HG03064 (cell line): ENCODE measurements around the gene FOXA2.
"Not testable (repeated sequence)": the region's sequence is repeated elsewhere in the genome, so short reads cannot be mapped to it uniquely, and the experiment has no call there.

ENCODE experiments used
- ATAC-seq: cut with Tn5 transposase; IDR thresholded peaks from one replicate; pipeline ENCODE4 v1.9.1; 2021; ENCODE audit warnings: low read depth; ENCODE audit not compliant: unreplicated experiment

Gene FOXA2

GRCh38 chr20:22569353-22569752 lies 15.0 kb downstream of the FOXA2 start:
- ATAC-seq, result no peak

- no peak for ATAC-seq
These were observed 15.5 kb downstream of the FOXA2 start for GRCh38 chr20:22568872-22569344.

GRCh38 chr20:22567944-22568871 lies 16.2 kb downstream of the FOXA2 start:
- no peak for ATAC-seq

GRCh38 chr20:22566876-22567658 lies 17.3 kb downstream of the FOXA2 start:
- ATAC-seq, result no peak

GRCh38 chr20:22563062-22563965 lies 21.1 kb downstream of the FOXA2 start:
- no peak for ATAC-seq

GRCh38 chr20:22562620-22563019 lies 21.8 kb downstream of the FOXA2 start:
- no peak for ATAC-seq

- ATAC-seq, result no peak
These were observed 22.3 kb downstream of the FOXA2 start for GRCh38 chr20:22561965-22562577.

GRCh38 chr20:22560817-22561216 lies 23.6 kb downstream of the FOXA2 start:
- no peak for ATAC-seq

- ATAC-seq, result no peak
These were observed 24.6 kb downstream of the FOXA2 start for GRCh38 chr20:22559711-22560318.

GRCh38 chr20:22557403-22558276 lies 26.7 kb downstream of the FOXA2 start:
- no peak for ATAC-seq

- ATAC-seq, result no peak
These were observed 27.8 kb downstream of the FOXA2 start for GRCh38 chr20:22556565-22557056.

- no peak for ATAC-seq
These were observed 28.4 kb downstream of the FOXA2 start for GRCh38 chr20:22555791-22556564.

- ATAC-seq, result no peak
These were observed 30.0 kb downstream of the FOXA2 start for GRCh38 chr20:22554391-22554790.

GRCh38 chr20:22550514-22550913 lies 33.9 kb downstream of the FOXA2 start:
- ATAC-seq, result not testable (repeated sequence)

- ATAC-seq, result no peak
These were observed 36.3 kb downstream of the FOXA2 start for GRCh38 chr20:22548040-22548439.

- ATAC-seq, result no peak
These were observed 38.0 kb downstream of the FOXA2 start for GRCh38 chr20:22546344-22546743.

GRCh38 chr20:22545045-22545444 lies 39.3 kb downstream of the FOXA2 start:
- ATAC-seq, result no peak

GRCh38 chr20:22544462-22544861 lies 39.9 kb downstream of the FOXA2 start:
- ATAC-seq, result no peak
